NOMO-1 treated with dmso at 0.1 percent for 144 hours (cell line): ENCODE results near the gene RASL10B.

Source experiments
- DNase-seq: peaks from one replicate; lab custom pipeline; 2025; ENCODE audit not compliant: unreplicated experiment; lab: John Stamatoyannopoulos, UW

RASL10B gene

DNA sequence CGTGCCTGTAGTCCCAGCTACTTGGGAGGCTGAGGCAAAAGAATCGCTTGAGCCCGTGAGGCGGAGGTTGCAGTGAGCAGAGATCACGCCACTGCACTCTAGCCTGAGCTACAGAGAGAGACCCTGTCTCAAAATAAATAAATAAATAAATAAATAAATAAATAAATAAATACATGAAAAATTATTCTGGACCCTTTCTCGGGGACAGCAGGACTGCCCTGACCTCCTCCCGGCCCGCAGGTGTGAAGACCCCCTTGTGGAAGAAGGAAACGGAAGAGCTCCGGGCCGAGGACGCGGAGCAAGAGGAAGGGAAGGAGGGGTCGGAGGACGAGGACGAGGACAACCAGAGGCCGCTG is 32.3 kb downstream of the RASL10B start:
- DNase-seq, result no peak

DNA sequence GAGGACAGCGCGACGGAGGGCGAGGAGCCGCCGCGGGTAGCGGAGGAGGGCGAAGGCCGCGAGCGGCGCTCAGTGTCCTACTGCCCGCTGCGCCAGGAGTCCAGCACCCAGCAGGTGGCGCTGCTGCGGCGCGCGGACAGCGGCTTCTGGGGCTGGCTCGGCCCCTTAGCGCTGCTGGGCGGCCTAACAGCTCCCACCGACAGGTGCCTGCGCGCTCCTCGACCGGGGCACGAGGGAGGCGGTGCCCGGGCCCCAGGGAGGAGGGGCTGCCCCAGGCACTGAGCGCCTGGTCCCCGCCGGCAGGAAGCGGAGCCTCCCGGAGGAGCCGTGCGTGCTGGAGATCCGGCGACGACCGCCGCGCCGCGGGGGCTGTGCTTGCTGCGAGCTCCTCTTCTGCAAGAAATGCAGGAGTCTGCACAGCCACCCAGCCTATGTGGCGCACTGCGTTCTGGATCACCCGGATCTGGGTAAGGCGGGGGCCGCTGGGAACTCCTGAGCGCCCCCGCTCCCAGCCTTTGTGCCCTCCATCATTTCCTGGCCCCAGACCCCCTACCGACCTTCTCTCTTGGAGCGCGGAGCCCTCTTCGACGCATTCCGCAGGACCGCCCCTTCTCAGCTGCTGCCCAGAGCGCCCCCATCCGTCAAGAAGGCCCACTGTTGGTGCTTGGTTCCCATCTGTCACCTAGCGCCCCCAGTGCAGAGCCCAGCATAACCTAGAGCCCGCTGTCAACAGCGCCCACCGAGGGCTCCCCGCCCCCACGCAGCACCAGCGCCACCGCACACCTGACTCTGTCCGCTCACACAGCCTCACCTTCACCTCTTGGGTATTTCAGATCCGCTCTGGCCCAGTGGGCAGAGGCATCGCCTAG is 32.9 kb downstream of the RASL10B start:
- DNase-seq, result peak; percentile 83

DNA sequence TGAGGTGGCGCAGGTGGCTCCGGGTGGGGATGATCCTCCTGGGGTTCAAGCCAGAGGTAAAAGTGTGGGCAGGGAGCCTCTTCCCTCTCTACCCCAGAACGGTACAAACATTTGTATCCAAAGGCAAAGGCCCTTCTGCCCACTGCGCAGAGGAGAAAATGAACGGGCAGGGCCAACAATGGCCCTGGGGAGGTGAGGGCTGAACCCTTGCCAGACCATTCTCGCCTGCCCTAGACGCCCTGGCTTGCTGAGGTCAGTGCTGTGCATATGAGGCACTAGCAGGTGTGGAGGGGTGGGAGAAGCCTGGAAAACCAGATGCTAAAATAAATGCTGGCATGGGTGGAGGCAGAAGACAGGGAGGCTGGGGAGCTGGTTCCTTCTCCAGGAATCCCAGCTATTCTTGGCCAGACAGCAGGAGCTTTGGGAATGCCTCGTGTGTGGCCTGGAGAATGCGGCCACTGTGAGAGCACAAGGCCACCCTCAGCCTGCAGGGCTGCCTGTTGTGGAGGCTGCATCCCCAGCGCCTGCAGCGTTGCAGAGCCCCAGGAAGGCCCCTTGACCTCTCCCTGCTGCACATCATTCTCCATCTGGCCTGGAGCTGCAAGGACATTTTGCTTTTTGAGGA is 33.8 kb downstream of the RASL10B start:
- DNase-seq, result no peak

DNA sequence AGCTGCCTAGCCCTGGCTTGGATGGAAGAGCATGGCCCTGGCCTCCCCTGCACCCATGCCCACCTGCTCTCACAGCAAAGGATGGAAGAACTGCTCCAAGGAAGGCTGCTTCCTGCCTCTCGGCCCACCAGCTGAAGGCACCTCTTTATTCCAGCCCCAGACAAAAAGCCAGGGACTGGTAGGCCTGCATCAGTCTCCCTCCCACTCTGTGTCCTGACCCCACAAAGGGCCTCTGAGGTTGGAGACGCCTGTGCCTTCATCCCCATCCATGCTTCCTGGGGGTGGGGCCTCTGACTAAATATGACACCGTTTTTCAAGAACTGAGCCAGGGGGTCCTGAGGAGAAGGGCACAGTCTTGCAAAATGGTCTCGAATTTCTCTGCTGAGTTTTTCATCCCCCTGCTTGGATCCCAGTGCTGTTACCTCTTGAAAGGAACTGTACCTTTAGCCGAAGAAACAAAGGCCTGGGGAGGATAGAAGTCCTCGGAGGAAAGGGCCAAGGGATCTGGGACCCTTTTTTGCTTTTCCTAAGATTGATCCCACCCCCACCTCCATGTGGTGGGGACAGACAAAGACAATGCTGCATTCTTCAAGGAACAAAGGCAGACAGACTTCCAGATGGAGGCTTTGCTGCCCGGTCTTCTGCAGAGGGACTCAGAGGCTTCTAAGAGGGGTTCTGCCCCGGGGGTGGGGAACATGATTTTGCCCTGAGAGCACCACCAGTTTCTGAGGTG is 34.5 kb downstream of the RASL10B start:
- no peak for DNase-seq

- no peak for DNase-seq
Measured at GRCh38 chr17:35766489-35766877, 35.0 kb downstream of the RASL10B start.

GRCh38 chr17:35766903-35767510 is 35.6 kb downstream of the RASL10B start:
- peak; percentile 22 for DNase-seq

- DNase-seq, result no peak
Measured at GRCh38 chr17:35768797-35769196, 37.4 kb downstream of the RASL10B start.

DNA sequence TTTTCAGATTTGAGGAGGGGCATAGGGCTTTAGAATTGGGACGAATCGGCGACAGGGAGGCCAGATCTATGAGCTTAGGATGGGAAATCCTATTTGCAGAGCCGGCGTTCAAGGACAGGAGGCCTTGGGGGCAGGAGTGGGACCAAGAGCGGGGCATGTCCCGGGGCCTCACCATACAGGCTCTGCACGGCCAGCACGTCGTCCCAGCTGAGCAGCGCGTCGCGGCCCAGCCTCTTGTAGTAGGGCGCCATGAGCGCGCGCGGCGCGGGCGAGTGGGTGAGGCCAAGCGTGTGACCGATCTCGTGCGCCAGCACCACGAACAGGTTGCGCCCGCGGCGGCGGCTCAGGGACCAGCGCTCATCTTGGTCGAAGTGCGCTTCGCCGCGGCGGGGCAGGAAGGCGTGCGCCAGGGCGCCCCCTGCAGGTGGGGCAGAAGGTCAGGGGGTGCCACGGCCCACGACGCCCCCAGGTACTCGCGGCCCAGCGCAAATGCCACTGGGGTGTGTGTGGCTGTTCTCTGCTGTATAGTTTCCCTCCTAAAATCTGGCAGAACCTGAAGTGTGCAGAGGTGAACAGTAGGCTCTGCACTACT is 38.6 kb downstream of the RASL10B start:
- no peak for DNase-seq

DNA sequence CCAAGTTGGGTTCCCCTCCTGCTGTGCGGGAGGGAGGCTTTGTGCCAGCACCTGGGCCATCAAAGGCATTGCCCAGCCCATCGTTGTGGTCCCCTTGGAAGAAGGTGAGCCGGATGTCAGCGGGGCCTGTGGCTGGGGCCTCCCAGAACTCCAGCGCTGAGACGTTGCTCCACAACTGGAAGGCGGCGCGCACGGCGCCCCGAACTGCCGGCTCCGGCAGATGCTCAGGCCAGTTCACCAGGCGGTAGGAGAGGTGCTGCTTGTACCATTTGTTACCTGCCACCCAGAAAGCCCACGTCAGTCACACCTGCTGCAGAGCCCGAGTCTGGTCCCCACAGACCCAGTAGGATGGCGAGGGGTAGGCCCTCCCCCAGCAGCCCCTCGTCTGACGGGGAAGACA is 41.7 kb downstream of the RASL10B start:
- DNase-seq, result no peak

DNA sequence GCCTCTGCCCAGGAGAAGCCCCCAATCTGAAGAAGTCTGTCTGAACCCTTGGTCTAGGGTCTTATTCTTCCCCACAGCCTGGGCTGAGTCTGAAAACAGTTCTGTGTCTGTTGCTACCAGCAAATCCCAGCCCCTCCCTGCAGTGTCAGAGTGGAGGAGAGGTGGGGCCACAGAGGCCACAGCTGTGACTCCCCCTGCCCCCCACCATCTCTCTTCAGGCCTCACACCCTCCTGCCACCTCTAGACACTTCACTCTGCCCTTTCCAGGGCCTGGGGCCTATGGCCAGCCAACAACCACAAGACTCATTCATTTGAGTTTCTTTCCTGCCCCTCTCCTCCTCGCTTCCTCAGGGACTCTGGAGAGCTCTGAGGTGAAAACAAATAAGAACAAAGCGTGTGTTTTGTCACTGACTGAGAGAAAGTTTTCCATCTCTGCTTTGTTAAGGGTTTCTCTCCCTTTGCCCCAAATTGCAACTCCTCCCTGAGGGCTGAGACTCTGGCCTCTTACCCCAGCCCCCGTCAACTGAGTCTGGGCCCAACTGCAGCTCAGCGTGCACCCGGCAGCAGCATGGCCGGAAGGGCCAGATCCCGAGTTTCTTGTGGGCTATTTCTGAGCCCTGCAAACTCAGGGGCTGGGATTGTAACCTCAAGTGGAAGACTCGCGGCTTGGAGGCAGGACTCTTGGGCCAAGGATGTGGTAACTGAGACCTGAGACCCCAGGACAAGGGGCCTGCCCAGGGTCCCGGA is 42.4 kb downstream of the RASL10B start:
- no peak for DNase-seq

GRCh38 chr17:35774499-35774898 is 43.1 kb downstream of the RASL10B start:
- DNase-seq, result no peak

- DNase-seq, result no peak
Measured at GRCh38 chr17:35775039-35775438, 43.6 kb downstream of the RASL10B start.

GRCh38 chr17:35775583-35775982 is 44.1 kb downstream of the RASL10B start:
- no peak for DNase-seq

GRCh38 chr17:35778641-35779196 is 47.3 kb downstream of the RASL10B start:
- DNase-seq, result no peak

DNA sequence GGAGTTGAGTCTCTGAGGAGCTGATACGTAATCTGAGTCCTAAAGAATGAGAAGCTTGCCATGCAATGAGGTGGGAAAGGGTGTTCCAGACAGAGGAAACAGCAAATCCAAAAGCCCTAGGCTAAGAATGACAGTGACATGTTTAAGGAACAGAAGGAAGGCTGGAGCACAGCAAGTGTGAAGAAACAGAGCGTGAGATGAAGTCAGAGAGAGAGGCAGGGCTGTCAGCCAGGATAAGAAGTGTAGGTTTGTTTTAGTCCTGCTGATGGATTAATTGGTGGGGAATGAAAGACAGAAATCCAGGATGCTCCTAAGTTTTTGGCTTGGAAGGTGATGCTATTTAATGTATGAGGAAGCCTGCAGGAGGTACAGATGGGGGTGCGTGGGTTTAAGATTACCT is 49.5 kb downstream of the RASL10B start:
- no peak for DNase-seq

DNA sequence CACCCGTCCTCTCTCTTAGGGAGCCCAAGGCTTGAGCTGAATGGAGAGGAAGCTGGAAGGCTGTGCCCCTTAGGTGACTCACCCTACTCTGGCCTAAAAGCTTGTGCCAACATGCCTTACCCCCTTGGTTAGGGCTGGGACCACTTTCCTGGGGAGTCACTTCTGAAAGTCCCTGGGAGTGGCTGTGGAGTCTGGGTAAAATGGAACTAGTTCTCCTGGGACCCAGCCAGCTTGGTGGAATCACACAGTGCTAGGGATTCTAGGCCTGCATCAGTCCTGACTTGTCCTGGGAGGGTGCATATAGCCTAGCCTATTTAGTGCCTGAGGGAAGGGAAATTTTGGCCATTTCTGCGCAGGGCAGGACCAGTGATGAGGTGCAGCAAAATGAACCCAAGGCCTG is 53.5 kb downstream of the RASL10B start:
- DNase-seq, result no peak

GRCh38 chr17:35786941-35787432 is 55.5 kb downstream of the RASL10B start:
- no peak for DNase-seq

- no peak for DNase-seq
Measured at GRCh38 chr17:35788477-35789368, 57.3 kb downstream of the RASL10B start.

DNA sequence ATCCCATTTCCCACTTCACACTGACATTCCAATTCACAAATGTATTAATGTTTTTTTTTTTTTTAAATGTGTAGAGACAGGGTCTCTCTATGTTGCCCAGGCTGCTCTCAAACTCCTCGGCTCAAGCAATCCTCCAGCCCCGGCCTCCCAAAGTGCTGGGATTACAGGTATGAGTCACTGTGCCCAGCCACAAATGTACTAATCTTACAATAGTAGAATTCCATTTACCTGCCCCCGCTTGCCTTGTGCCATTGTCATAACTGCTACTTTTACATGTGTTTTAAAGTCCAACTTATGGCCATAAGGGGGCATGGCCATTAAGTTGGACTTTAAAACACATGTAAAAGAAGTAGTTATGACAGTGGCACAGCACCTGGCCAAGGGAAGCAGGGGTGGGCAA is 59.4 kb downstream of the RASL10B start:
- DNase-seq, result no peak
